GM18505 (cell line): Measurements from ENCODE around the gene SNTB2.

Experiments used
- ATAC-seq: cut with Tn5 transposase; IDR thresholded peaks from one replicate; pipeline ENCODE4 v1.9.1; 2021; ENCODE audit not compliant: unreplicated experiment
- POLR2A ChIP-seq: IDR thresholded peaks from 4 replicates; pipeline ENCODE4 v1.6.1; 2011; ENCODE audit warnings: borderline replicate concordance; ENCODE audit not compliant: insufficient read depth, insufficient read length; ENCODE audit errors: extremely low read depth

SNTB2 gene

GRCh38 chr16:69298261-69298660 lies 111.3 kb downstream of the SNTB2 start:
- ATAC-seq, result no peak
- TF ChIP-seq POLR2A, result no peak

GRCh38 chr16:69301187-69301586 lies 114.2 kb downstream of the SNTB2 start:
- no peak for TF ChIP-seq POLR2A
- no peak for ATAC-seq

- TF ChIP-seq POLR2A, result no peak
- ATAC-seq, result no peak
Observed at GRCh38 chr16:69301861-69302260, 114.9 kb downstream of the SNTB2 start.

- ATAC-seq, result no peak
- TF ChIP-seq POLR2A, result no peak
Observed at GRCh38 chr16:69302301-69302700, 115.3 kb downstream of the SNTB2 start.

- no peak for ATAC-seq
- TF ChIP-seq POLR2A, result no peak
Observed at GRCh38 chr16:69306031-69306430, 119.1 kb downstream of the SNTB2 start.

- no peak for ATAC-seq
- TF ChIP-seq POLR2A, result no peak
Observed at GRCh38 chr16:69307091-69307490, 120.1 kb downstream of the SNTB2 start.

GRCh38 chr16:69307856-69308255 lies 120.9 kb downstream of the SNTB2 start:
- no peak for TF ChIP-seq POLR2A
- no peak for ATAC-seq

- no peak for ATAC-seq
- no peak for TF ChIP-seq POLR2A
Observed at GRCh38 chr16:69309316-69309715, 122.4 kb downstream of the SNTB2 start.

- peak; percentile 96 for ATAC-seq
- TF ChIP-seq POLR2A, result peak; percentile 89
Observed at GRCh38 chr16:69310653-69311532, 123.9 kb downstream of the SNTB2 start, which contains the start of gene VPS4A. TSS of gene VPS4A (plus strand) at chr16:69311350. CDS start at chr16:69311512, 162 bp downstream.

- no peak for TF ChIP-seq POLR2A
Observed at GRCh38 chr16:69311533-69312387, 124.8 kb downstream of the SNTB2 start.

GRCh38 chr16:69313469-69313868 lies 126.5 kb downstream of the SNTB2 start:
- no peak for ATAC-seq
- TF ChIP-seq POLR2A, result no peak

More at GRCh38 chr16:69311533-69312387, 124.8 kb downstream of the SNTB2 start:
- peak; percentile 45 for ATAC-seq

GRCh38 chr16:69314534-69314933 lies 127.6 kb downstream of the SNTB2 start:
- no peak for TF ChIP-seq POLR2A
- ATAC-seq, result no peak

GRCh38 chr16:69315486-69316311 lies 128.7 kb downstream of the SNTB2 start:
- no peak for ATAC-seq
- TF ChIP-seq POLR2A, result no peak
